Prostate gland (tissue), 2 donors: ENCODE data around the gene IRF2. TPM values are rescaled to one million over a fixed set of nuclear protein-coding genes. Genes with fewer than 3 reads are reported as not detected.

Experiments
- DNase-seq: peaks from one replicate; pipeline ENCODE4 v3.0.0-alpha.2; 2019; ENCODE audit warnings: low spot score
- H3K27ac ChIP-seq, 2 donors: fragments of 200-600 bp; sonication (generic); 2 replicates each; pipeline ENCODE4 v1.5.1; 2017 to 2019
- H3K27me3 ChIP-seq: fragments of 200-600 bp; sonication (generic); replicated peaks from 2 replicates; pipeline ENCODE4 v1.5.1; 2019; ENCODE audit not compliant: insufficient read depth
- H3K36me3 ChIP-seq, 2 donors: fragments of 200-600 bp; sonication (generic); 1 replicate in 1 of 2; 2 replicates in 1 of 2; pipeline versions ENCODE4 v1.5.1 to v1.8.1; 2017 to 2019
- H3K4me1 ChIP-seq: fragments of 200-600 bp; sonication (generic); replicated peaks from 2 replicates; pipeline ENCODE4 v1.5.1; 2019
- H3K4me3 ChIP-seq, 2 donors: fragments of 200-600 bp; sonication (generic); 2 replicates each; pipeline ENCODE4 v1.5.1; 2017 to 2019
- H3K9me3 ChIP-seq: fragments of 200-600 bp; sonication (generic); 2 replicates; pipeline ENCODE4 v1.5.1; 2017
- CTCF ChIP-seq, 4 experiments: fragments of 200-600 bp in 2 of 4; fragments of 450-650 bp in 2 of 4; sonication (generic) in 2 of 4; IDR thresholded peaks; 1 replicate in 3 of 4; 2 replicates in 1 of 4; pipeline ENCODE4 v1.5.1; 2016 to 2019; ENCODE audit warnings: antibody characterized with exemption in 4 of 4, mild to moderate bottlenecking in 2 of 4, moderate library complexity in 2 of 4
- POLR2A ChIP-seq: fragments of 450-650 bp; IDR thresholded peaks from one replicate; pipeline ENCODE4 v1.6.1; 2016; ENCODE audit warnings: antibody characterized with exemption, mild to moderate bottlenecking
- POLR2AphosphoS5 ChIP-seq: sonication (generic); formaldehyde crosslinking; IDR thresholded peaks from one replicate; pipeline ENCODE4 v1.6.1; 2017; ENCODE audit warnings: antibody characterized with exemption
- WGBS: methylation state at CpG from one replicate; pipeline ENCODE4 v1.1.5; 2018; 5-methylcytosine and 5-hydroxymethylcytosine counted together
- intact Hi-C: fragments of 100-400 bp; cut with DNase I; formaldehyde crosslinking; loops from one replicate; pipeline ENCODE4 v1.14.2; 2022
- total RNA-seq, 2 donors: library from RNA; depleted of rRNA; stranded (reverse); fragments of >200 nt; gene quantifications; one replicate each; pipeline ENCODE4 v1.1.0, GENCODE V29; 2016

The IRF2 gene
- total RNA-seq, 2 donors from 2014 or later, result 40.7 to 49.9 TPM

GRCh38 chr4:184432127-184432922, 42.0 kb downstream of the IRF2 start:
- H3K27me3 ChIP-seq, result no peaks in the 10 kb centered on the region
- no peaks in the 10 kb centered on the region for H3K36me3 ChIP-seq
- H3K4me3 ChIP-seq, result no peak overlapping the region
- intact Hi-C loops, result no loop called here
- WGBS, result 87% methylated on average over 16 of the region's 16 CpGs
- no peaks in the 10 kb centered on the region for H3K4me1 ChIP-seq
- H3K9me3 ChIP-seq, result no peaks in the 10 kb centered on the region
- no peak for TF ChIP-seq POLR2AphosphoS5
- TF ChIP-seq CTCF (IDR thresholded peaks at IDR 0.05), result no peak
- TF ChIP-seq POLR2A, result no peak
- H3K27ac ChIP-seq, result no peak overlapping the region
- DNase-seq, result no peak

- H3K4me3 ChIP-seq, result no peak overlapping the region
- 85% methylated on average over 6 of the region's 6 CpGs for WGBS
- H3K4me1 ChIP-seq, result peaks cover 3% of the 10 kb centered on the region
- H3K36me3 ChIP-seq, result no peaks in the 10 kb centered on the region
- DNase-seq, result no peak
- intact Hi-C loops, result no loop called here
- no peaks in the 10 kb centered on the region for H3K9me3 ChIP-seq
- TF ChIP-seq POLR2AphosphoS5 (no peak), CTCF (IDR thresholded peaks at IDR 0.05) (no peak), POLR2A (no peak)
- H3K27me3 ChIP-seq, result no peaks in the 10 kb centered on the region
- no peak overlapping the region for H3K27ac ChIP-seq
Measured at GRCh38 chr4:184430163-184430562, 44.2 kb downstream of the IRF2 start.

- Histone ChIP-seq H3K36me3 (no peaks in the 10 kb centered on the region), H3K9me3 (no peaks in the 10 kb centered on the region), H3K27me3 (no peaks in the 10 kb centered on the region), H3K4me3 (no peak overlapping the region), H3K4me1 (peaks cover 14% of the 10 kb centered on the region), H3K27ac (no peak overlapping the region)
- TF ChIP-seq CTCF (IDR thresholded peaks at IDR 0.05) (no peak), POLR2AphosphoS5 (no peak), POLR2A (no peak)
- intact Hi-C loops, result no loop called here
- DNase-seq, result no peak
- 91% methylated on average over 12 of the region's 12 CpGs for WGBS
Measured at GRCh38 chr4:184428787-184429186, 45.6 kb downstream of the IRF2 start.

GRCh38 chr4:184427687-184428086, 46.7 kb downstream of the IRF2 start:
- Histone ChIP-seq H3K9me3 (no peaks in the 10 kb centered on the region), H3K27me3 (no peaks in the 10 kb centered on the region), H3K4me1 (peaks cover 14% of the 10 kb centered on the region), H3K27ac (peak overlapping the region; percentile 15 to 35), H3K36me3 (no peaks in the 10 kb centered on the region), H3K4me3 (no peak overlapping the region)
- TF ChIP-seq POLR2AphosphoS5 (peak; percentile 74), CTCF (IDR thresholded peaks at IDR 0.05) (no peak), POLR2A (no peak)
- intact Hi-C loops, result no loop called here
- 29% methylated on average over 1 of the region's 1 CpG for WGBS
- no peak for DNase-seq

GRCh38 chr4:184427093-184427492, 47.3 kb downstream of the IRF2 start:
- WGBS, result 93% methylated on average over 3 of the region's 3 CpGs
- TF ChIP-seq POLR2A (no peak), POLR2AphosphoS5 (no peak), CTCF (IDR thresholded peaks at IDR 0.05) (no peak)
- Histone ChIP-seq H3K9me3 (no peaks in the 10 kb centered on the region), H3K27me3 (no peaks in the 10 kb centered on the region), H3K27ac (peak overlapping the region; percentile 15 to 35), H3K4me1 (peaks cover 14% of the 10 kb centered on the region), H3K36me3 (no peaks in the 10 kb centered on the region), H3K4me3 (no peak overlapping the region)
- no peak for DNase-seq
- intact Hi-C loops, result no loop called here
